Measurements from ENCODE around the gene PCAT7.
A peak's percentile ranks its signal among the peaks of the same experiment; 100 is the strongest.

Gene PCAT7

DNA sequence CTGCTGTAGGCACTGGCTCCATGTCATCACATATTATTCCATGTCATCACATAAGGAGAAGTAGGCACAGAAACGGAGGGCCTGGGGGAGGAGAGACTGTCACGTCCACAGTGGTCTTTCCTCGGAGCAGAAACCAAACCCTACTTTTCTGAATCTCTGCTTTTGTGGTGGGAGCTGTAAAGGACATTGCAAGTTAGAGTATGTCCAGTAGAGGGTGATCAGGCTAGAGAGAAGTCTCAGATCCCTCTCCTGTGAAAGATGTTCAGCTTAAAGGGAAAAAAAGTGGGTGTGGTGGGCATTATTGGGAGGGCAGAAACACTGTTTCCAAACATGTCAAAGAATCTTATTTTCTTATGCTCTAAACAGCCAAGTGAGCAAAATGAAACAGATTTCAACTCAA is 58.1 kb downstream of the PCAT7 start:
- DNase-seq (ENCODE audit: low read depth), result peak; percentile 19
- TF ChIP-seq, protein P1, sequence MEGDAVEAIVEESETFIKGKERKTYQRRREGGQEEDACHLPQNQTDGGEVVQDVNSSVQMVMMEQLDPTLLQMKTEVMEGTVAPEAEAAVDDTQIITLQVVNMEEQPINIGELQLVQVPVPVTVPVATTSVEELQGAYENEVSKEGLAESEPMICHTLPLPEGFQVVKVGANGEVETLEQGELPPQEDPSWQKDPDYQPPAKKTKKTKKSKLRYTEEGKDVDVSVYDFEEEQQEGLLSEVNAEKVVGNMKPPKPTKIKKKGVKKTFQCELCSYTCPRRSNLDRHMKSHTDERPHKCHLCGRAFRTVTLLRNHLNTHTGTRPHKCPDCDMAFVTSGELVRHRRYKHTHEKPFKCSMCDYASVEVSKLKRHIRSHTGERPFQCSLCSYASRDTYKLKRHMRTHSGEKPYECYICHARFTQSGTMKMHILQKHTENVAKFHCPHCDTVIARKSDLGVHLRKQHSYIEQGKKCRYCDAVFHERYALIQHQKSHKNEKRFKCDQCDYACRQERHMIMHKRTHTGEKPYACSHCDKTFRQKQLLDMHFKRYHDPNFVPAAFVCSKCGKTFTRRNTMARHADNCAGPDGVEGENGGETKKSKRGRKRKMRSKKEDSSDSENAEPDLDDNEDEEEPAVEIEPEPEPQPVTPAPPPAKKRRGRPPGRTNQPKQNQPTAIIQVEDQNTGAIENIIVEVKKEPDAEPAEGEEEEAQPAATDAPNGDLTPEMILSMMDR (conservative IDR thresholded peaks at IDR 0.05; ENCODE audit: low read depth, low read length), result peak; percentile 42
- no peak overlapping the region for H3K4me3 ChIP-seq (ENCODE audit: low read depth, low read length)

DNA sequence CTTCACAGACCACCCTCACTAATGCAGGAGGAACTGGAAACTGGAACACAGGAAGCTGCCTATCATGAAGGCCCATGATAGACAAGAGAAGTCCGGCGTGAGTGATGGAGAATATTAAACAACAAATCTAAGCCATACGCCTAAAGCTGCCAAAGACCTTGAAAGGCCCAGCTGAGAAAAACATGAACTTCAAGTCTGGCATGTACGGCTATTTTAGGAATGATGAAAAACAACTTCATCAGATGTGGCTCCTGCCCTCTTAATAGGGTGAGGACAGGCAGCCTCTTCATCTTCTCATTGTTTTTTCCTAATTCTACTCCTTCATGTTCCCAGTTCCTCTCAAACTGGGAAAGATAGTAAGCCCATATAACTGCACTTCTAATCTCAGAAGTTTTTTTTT is 64.1 kb downstream of the PCAT7 start:
- H3K4me3 ChIP-seq (ENCODE audit: low read depth, low read length), result no peak overlapping the region
- TF ChIP-seq, protein P1 (conservative IDR thresholded peaks at IDR 0.05; ENCODE audit: low read depth, low read length), result no peak
- no peak for DNase-seq (ENCODE audit: low read depth)
